PC-3 (cell line): Measurements from ENCODE around the gene AP5S1.

ENCODE experiments used
- EZH2 ChIP-seq: fragments of 300-600 bp; sonication (generic); IDR thresholded peaks from one replicate; pipeline ENCODE4 v1.6.1; 2017; ENCODE audit warnings: antibody characterized with exemption, mild to moderate bottlenecking, low read length; ENCODE audit not compliant: unreplicated experiment
- TF ChIP-seq, protein P1 (sequence below): fragments of 300-600 bp; sonication (generic); conservative IDR thresholded peaks from 2 replicates; pipeline ENCODE4 v1.5.1; 2017; ENCODE audit warnings: antibody characterized with exemption, low read depth, mild to moderate bottlenecking, low read length

DNA sequence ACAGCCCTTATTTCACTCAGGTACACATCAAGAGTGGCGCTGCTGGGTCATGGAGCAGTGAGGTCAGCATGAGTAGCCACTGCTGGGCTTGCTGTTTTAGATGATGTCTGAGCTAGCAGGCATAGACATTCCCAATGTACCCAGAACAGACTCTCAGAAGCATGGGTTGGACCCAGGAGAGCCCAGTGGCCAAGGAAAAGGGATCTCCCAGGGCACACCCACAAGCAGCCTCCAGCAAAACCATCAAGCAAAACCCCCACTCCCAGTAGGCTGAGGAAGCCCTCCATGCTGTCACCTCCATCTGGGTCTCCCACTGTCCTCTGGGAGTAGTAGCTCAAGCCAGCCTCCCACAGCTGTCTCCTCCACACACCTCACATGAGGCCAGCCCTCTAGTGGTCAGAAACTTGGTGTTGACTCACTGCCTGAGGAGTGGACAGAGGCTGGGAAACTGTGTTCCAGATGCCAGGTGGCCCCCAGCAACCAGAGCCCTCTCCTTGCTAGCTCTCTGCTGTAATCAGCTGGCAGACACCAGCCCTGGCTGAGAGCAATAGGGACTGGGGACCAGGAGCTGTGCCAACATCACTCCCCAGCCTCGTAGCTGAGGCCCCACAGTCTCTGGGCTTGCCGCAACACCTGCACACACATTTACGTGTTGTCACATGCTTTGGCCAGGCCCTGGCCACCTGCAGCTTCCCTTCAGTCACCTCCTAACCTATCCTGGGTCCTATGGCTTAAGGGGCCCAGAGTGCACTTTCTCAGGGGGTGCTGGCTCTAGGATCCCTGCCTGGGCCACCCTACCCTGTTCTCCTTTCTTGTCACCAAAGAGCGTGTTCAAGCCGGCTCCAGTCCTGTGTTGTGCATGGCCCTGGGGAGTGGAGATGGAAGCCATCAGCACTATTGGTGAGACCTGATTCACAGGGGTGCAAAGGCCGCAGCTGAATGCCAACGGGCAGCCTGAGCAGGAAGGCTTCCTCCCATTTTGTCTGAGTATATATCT is 1.9 kb upstream of the AP5S1 start:
- TF ChIP-seq, protein P1, sequence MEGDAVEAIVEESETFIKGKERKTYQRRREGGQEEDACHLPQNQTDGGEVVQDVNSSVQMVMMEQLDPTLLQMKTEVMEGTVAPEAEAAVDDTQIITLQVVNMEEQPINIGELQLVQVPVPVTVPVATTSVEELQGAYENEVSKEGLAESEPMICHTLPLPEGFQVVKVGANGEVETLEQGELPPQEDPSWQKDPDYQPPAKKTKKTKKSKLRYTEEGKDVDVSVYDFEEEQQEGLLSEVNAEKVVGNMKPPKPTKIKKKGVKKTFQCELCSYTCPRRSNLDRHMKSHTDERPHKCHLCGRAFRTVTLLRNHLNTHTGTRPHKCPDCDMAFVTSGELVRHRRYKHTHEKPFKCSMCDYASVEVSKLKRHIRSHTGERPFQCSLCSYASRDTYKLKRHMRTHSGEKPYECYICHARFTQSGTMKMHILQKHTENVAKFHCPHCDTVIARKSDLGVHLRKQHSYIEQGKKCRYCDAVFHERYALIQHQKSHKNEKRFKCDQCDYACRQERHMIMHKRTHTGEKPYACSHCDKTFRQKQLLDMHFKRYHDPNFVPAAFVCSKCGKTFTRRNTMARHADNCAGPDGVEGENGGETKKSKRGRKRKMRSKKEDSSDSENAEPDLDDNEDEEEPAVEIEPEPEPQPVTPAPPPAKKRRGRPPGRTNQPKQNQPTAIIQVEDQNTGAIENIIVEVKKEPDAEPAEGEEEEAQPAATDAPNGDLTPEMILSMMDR, result peak; percentile 89
- TF ChIP-seq EZH2, result no peak
